Vagina (tissue), 2 donors: Measurements from ENCODE around the gene AFF3.

Source experiments
- POLR2A ChIP-seq, 2 donors: fragments of 450-650 bp; IDR thresholded peaks; one replicate each; pipeline ENCODE4 v1.6.1; 2017; ENCODE audit warnings: antibody characterized with exemption in 2 of 2, mild to moderate bottlenecking in 2 of 2, moderate library complexity in 2 of 2
- POLR2AphosphoS5 ChIP-seq, 2 donors: sonication (generic); formaldehyde crosslinking; IDR thresholded peaks; one replicate each; pipeline ENCODE4 v1.9.0; 2017; ENCODE audit warnings: antibody characterized with exemption in 2 of 2, mild to moderate bottlenecking in 2 of 2, low read depth in 1 of 2; ENCODE audit not compliant: insufficient read depth in 1 of 2
- TF ChIP-seq, protein P1 (sequence below), 3 experiments: fragments of 450-650 bp in 2 of 3; fragments of 200-600 bp in 1 of 3; sonication (generic) in 1 of 3; IDR thresholded peaks; one replicate each; pipeline ENCODE4 v1.5.1; 2017 to 2019; ENCODE audit warnings: antibody characterized with exemption in 3 of 3, mild to moderate bottlenecking in 2 of 3, moderate library complexity in 2 of 3

DNA sequence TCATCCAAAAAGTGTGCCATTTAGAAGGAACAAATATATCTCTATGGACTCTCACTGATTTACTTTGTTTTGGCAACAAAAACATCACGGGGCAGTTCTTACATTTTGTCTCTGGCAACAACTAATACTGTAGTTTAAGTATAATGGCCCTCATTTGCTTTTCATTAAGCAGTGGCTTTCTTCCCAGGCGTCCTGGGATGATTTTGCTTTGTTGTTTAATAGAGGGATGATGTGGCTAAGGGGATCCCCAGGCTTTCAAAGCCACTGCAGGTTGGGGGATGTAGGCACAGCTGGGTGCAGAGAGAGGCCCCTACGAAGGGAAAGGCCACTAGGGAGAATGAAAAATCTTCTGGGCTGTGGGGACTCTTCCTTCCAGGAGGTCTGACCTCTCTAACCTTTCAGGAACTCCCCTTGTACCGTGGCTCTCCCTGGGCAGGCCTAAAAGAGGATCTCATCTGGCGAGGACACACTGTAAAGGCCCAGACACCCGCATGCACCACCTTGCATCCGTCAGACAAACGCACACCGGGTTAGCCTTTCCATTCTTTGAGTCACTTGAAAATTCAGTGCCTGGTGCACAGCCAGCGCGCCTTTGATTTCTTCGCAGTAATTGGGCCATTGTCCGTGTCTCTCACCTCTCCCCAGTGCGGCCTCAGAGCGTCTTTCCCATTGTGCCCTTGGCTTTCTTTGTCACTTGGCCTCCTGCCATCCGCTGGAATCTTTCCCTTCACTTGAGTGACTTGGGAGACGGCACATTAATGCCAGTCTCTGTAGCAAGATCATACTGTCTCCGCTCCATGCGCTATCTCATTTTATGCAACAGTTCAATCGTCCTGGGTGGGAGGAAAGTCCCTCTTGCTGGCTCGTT lies 40.3 kb upstream of the AFF3 start:
- TF ChIP-seq, protein P1, sequence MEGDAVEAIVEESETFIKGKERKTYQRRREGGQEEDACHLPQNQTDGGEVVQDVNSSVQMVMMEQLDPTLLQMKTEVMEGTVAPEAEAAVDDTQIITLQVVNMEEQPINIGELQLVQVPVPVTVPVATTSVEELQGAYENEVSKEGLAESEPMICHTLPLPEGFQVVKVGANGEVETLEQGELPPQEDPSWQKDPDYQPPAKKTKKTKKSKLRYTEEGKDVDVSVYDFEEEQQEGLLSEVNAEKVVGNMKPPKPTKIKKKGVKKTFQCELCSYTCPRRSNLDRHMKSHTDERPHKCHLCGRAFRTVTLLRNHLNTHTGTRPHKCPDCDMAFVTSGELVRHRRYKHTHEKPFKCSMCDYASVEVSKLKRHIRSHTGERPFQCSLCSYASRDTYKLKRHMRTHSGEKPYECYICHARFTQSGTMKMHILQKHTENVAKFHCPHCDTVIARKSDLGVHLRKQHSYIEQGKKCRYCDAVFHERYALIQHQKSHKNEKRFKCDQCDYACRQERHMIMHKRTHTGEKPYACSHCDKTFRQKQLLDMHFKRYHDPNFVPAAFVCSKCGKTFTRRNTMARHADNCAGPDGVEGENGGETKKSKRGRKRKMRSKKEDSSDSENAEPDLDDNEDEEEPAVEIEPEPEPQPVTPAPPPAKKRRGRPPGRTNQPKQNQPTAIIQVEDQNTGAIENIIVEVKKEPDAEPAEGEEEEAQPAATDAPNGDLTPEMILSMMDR (IDR thresholded peaks at IDR 0.05) = no peak
- TF ChIP-seq POLR2A (IDR thresholded peaks at IDR 0.05) (no peak), POLR2AphosphoS5 (IDR thresholded peaks at IDR 0.05; ENCODE audit: insufficient read depth in 1 of 2, low read depth in 1 of 2) (no peak)
